ENCODE data around the gene CHMP6. TPM values are rescaled to one million over a fixed set of nuclear protein-coding genes. Genes with fewer than 3 reads are reported as not detected.

CHMP6 gene
- polyA plus RNA-seq, 1 donor from 2014 or later = 35.1 TPM

GRCh38 chr17:81030741-81031565 is 39.3 kb downstream of the CHMP6 start:
- Histone ChIP-seq H4K20me1 (ENCODE audit: insufficient read depth) (no peaks in the 10 kb centered on the region), H3K79me2 (replicated peaks; ENCODE audit: insufficient read depth, low read length) (peaks cover 18% of the 10 kb centered on the region), H2AFZ (ENCODE audit: low read depth, low read length) (no peak overlapping the region), H3K36me3 (ENCODE audit: insufficient read depth, low read length) (no peaks in the 10 kb centered on the region), H3F3A (ENCODE audit: insufficient read depth, low read length, poor library complexity, severe bottlenecking) (no peaks in the 10 kb centered on the region), H3K9ac (ENCODE audit: low read length) (no peak overlapping the region), H3K4me3 (ENCODE audit: low read length) (no peak overlapping the region), H3K4me2 (ENCODE audit: low read length) (no peak overlapping the region), H3K9me2 (ENCODE audit: insufficient read depth, low read length) (no peaks in the 10 kb centered on the region), H3K27me3 (ENCODE audit: insufficient read depth, low read depth, low read length) (no peaks in the 10 kb centered on the region), H3K27ac (ENCODE audit: low read length) (no peak overlapping the region), H3K9me3 (ENCODE audit: low read length) (no peaks in the 10 kb centered on the region)
- TF ChIP-seq RAD21 (conservative IDR thresholded peaks at IDR 0.05) (no peak), SMC3 (conservative IDR thresholded peaks at IDR 0.05; ENCODE audit: poor library complexity) (no peak), CTCF (IDR thresholded peaks at IDR 0.05; ENCODE audit: poor library complexity, severe bottlenecking) (no peak), EP300 (conservative IDR thresholded peaks at IDR 0.05; ENCODE audit: poor library complexity, severe bottlenecking) (no peak), POLR2AphosphoS5 (IDR thresholded peaks at IDR 0.05) (no peak), REST (IDR thresholded peaks at IDR 0.05; ENCODE audit: borderline replicate concordance) (no peak), TAF1 (IDR thresholded peaks at IDR 0.05; ENCODE audit: low read depth) (no peak), EZH2 (IDR thresholded peaks at IDR 0.05; ENCODE audit: borderline replicate concordance, insufficient read depth, low read length, poor library complexity, severe bottlenecking) (no peak)

DNA sequence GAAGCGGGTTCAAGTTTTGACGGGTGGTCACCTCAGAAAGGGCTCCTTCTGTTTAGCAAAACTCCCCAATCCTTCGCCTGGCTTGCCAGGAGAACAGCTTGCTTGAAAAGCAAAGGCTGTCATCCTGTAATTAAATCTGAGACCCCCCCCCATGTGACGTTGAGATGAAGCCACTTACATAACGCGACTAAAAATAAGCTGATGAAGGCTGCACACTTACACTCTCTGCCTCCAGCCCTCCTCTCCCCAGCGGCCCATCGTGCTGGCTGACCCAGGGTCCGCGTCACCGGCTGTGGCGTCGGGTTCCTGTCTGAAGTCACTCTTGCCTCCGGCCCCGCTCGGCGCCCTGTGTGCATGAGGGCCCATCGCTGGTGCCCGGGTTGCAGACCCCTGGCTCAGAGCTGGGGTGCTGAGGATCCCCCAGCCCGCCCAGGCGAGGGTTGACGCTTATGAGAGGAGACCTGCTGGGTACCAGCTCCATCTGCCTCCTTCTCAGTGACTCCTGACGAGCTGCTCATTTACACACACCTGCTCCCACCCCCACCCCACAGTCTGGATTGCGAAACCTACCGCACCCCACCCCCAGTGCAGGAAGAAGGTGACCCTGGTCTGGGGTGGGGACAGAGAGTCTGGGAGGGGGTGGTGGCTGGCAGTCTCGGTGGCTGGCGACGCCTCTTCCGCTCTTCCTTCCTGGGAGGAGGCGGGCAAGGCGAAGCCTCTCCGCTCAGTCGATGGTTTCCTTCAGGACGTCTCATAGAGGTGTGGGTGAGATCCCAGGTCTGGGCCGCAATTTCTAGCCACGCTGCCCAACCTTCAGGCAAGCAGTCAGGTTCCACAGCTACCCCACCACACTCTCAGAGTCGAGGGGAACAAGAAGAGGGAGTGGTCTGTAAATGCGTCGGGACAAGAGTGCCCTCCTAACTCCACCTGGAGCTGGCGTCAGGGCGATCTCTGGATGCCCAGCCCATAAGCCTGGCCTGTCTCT is 40.2 kb downstream of the CHMP6 start:
- Histone ChIP-seq H3K9me2 (ENCODE audit: insufficient read depth, low read length) (no peaks in the 10 kb centered on the region), H3K9me3 (ENCODE audit: low read length) (no peaks in the 10 kb centered on the region), H3F3A (ENCODE audit: insufficient read depth, low read length, poor library complexity, severe bottlenecking) (no peaks in the 10 kb centered on the region), H2AFZ (ENCODE audit: low read depth, low read length) (no peak overlapping the region), H3K36me3 (ENCODE audit: insufficient read depth, low read length) (no peaks in the 10 kb centered on the region), H4K20me1 (ENCODE audit: insufficient read depth) (no peaks in the 10 kb centered on the region), H3K79me2 (replicated peaks; ENCODE audit: insufficient read depth, low read length) (peaks cover 27% of the 10 kb centered on the region), H3K9ac (ENCODE audit: low read length) (no peak overlapping the region), H3K27me3 (ENCODE audit: insufficient read depth, low read depth, low read length) (no peaks in the 10 kb centered on the region), H3K4me3 (ENCODE audit: low read length) (no peak overlapping the region), H3K27ac (ENCODE audit: low read length) (no peak overlapping the region), H3K4me2 (ENCODE audit: low read length) (no peak overlapping the region)
- TF ChIP-seq POLR2AphosphoS5 (IDR thresholded peaks at IDR 0.05) (no peak), SMC3 (conservative IDR thresholded peaks at IDR 0.05; ENCODE audit: poor library complexity) (no peak)

All from neural cell (in vitro differentiated cells).